ENCODE data around the gene GRM4.
"Not testable (repeated sequence)": the region's sequence is repeated elsewhere in the genome, so short reads cannot be mapped to it uniquely, and the experiment has no call there.

Gene GRM4

GRCh38 chr6:34061348-34061747 lies 84.5 kb downstream of the GRM4 start:
- DNase-seq (ENCODE audit: low spot score) = no peak

DNA sequence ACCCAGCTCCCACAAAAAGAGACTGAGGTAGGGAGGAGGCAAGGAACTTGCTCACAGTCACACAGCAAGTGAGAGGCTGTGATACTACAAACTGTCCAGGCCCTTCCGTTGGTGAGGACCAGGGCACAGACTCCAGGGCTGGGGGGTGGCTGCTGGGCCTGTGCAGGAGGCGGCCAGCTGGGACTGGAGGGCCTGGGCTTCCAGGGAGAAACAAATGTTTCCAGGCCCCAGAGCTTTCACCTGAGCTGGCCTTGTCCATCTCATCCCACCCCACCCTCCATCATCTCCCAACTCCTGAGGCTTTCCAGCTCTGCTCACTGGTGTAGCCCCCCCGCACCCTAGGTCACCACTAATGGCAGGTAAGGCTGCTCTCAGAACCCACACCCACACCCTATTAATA lies 86.0 kb downstream of the GRM4 start:
- no peak for DNase-seq (ENCODE audit: low spot score)

GRCh38 chr6:34059136-34059731 lies 86.7 kb downstream of the GRM4 start:
- no peak for DNase-seq (ENCODE audit: low spot score)

DNA sequence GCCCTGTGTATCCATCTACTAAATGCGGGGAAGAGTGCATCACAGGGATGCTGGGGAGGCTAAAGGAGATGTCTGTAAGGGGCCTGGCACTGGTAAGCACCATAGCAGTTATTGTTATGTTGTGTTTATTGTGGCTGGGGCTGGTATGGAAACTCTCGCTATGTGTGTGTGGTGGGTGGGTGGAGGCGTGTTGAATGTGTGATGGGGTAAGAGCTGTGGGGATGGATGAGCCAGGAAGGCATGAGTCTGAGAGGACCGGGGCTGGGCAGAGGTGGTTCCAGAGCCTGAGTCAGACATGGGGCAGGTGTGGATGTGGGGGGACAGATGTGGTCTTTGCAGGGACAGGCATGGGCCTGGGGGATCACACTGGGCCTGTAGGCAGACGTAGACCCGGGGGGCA lies 88.1 kb downstream of the GRM4 start:
- no peak for DNase-seq (ENCODE audit: low spot score)

DNA sequence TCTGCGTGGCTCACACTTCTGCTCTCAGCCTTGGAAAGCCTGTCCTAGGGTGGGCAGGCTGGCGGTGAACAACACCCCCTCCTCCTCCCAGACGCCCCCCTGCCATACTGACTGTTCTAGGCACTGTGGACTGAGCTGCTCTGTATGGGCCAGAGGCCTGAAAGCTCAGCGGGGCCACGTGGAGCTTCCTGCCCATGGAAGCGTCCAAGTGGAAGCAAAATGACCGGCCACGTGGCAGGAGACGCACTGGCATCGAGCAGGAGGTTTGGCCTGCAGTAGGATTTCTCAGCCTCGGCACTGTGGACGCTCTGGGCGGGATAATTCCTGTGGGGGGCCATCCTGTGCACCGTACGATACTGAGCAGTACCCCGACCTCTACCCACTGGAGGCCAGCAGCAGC lies 88.7 kb downstream of the GRM4 start:
- DNase-seq (ENCODE audit: low spot score) = no peak

- DNase-seq (ENCODE audit: low spot score) = peak; percentile 83
Observed at GRCh38 chr6:34056305-34057108, 89.4 kb downstream of the GRM4 start.

DNA sequence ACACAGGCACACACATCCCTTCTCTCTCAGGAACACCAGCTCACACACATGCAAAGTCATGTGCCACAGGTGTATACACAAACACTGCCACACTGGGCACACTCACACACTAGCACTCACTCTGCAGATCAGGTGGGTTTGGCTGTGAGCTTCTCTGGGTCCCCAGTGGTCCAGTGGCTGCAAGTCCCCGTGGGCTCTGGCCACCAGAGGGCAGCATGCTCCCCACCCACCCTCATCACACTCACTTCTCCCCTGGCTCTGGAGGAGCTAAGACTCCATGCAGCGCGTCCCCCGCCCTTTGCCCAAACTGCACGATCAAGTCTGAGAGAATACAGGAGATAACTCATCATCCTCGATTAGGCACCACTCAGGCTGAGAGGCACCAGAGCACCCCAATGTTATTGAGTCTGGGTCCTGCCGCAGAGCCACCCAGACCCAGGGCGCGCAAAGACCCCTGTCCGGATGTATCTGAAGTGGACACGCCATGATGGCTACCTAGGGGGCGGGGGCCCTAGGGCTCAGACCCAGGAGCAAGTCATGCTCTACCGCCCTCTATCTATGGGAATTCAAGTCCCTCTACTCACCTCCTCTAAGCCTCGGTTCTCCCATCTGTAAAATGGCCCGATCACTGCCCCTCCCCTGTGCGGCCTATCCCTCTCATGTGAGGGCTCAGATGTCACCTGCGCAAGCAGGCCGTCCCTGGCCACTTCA lies 90.5 kb downstream of the GRM4 start:
- DNase-seq (ENCODE audit: low spot score) = no peak

- no peak for DNase-seq (ENCODE audit: low spot score)
Observed at GRCh38 chr6:34053721-34054120, 92.2 kb downstream of the GRM4 start.

DNA sequence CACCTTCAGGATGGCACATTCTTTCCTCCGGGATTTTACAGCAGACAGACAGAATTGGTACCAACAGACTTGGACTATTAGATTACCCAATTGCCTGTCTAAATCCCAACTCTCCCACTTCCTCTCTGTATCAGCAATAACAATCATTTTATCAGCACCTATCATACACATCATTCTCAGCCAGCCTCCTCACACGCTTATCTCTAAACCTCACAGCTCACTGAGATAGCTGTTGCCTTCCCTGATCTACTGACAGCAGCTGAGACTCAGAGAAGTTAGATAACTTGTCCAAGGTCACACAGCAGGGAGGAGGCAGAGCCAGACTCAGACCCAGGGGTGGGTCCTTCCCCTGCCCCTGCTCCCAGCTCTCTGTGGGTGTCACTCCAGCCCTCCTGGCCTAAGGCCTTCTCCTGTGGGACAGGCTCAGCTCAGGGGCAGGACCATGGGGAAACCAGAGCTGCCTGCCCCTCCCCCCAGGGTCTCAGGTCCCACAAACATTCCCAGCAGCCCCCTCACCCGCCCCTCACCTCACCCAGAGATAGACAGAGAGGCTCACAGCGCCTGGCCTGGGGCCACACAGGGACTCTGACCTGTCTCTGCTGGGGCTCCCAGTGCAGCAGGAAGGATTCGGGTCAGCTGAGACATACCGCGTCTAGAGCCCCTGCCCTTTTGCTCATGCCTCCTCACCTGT lies 92.8 kb downstream of the GRM4 start:
- no peak for DNase-seq (ENCODE audit: low spot score)

DNA sequence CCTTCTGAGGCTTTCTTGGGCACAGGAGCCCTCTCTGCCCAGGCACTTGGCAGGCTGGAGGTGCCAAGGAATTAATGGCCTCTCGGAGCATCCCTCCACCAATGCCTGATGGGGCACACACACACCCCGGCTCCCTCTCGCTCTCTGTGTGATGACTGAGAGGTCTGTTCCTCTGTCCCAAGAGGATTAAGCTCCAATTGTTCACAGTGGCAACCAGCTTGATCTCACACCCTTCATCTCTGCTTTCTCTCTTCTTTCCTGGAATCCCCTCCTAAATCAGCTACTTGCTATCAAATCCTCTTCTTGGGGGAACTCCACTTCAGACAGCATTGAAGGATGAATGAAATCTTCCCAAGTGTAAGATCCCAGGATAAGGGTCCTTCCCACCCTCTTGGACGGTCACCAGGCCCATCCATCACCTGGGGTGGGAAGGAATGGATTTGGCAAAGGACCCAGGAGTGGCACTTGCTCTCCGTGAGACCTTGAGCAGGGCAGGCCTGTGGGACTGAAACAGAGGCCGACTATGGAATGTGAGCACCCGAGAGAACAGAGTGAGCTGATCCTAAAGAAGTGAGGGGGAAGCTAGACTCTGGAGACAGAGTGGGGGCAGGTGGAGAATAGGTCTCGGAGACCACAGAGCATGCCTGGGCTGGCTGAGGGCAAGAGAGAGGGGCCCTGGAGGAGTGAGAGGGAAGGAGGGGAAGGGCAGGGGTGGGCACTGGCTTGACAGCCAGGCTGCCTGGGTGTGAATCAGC lies 93.6 kb downstream of the GRM4 start:
- DNase-seq (ENCODE audit: low spot score) = no peak

GRCh38 chr6:34051331-34051919 lies 94.5 kb downstream of the GRM4 start:
- no peak for DNase-seq (ENCODE audit: low spot score)

GRCh38 chr6:34050691-34051090 lies 95.2 kb downstream of the GRM4 start:
- DNase-seq (ENCODE audit: low spot score) = no peak

DNA sequence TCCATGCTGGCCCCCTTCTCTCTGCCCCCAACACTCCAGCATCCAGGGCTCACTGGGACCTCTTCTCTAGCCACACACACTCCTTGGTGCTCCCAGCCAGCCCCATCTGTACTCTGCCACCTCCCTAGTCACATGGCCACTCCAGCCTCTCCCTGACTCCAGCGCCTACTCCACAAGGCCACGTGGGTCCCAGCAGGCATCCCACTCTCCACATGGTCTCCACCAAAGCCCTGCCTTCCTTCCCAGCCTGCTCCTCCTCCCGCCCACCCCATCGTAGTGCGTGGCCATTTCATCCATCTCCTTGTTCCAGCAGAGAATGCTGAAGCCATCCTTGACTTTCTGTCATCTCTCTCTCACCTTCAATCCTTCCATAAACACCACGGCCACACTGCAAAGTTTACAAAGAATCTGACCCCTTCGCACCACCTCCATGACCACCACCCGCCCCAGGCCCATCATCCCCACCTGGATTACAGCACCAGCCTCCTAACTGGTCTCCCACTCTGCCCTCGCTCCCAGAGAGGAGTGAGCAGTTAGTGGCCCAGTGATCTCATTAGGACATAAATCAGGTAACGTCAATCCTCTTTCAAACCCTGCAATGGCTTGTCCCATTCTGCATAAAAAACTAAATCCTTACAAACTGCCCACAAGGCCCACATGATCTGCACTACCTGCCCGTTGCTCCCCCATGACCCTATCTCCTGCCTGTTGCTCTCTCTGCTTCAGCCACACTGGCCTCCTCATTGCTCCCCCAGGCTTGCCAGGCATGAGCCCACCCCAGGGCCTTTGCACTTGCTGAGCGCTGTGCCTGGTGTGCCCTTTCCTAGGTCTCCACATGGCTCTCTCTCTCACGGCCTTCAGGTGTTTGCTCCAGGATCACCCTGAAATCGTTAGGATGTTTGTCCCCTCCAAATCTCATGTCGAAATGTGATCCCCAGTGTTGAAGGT lies 96.2 kb downstream of the GRM4 start:
- no peak for DNase-seq (ENCODE audit: low spot score)

GRCh38 chr6:34047913-34048867 lies 97.7 kb downstream of the GRM4 start:
- DNase-seq (ENCODE audit: low spot score) = no peak

GRCh38 chr6:34046617-34047016 lies 99.3 kb downstream of the GRM4 start:
- no peak for DNase-seq (ENCODE audit: low spot score)

- no peak for DNase-seq (ENCODE audit: low spot score)
Observed at GRCh38 chr6:34045771-34046170, 100.1 kb downstream of the GRM4 start.

- no peak for DNase-seq (ENCODE audit: low spot score)
Observed at GRCh38 chr6:34044945-34045595, 100.8 kb downstream of the GRM4 start.

DNA sequence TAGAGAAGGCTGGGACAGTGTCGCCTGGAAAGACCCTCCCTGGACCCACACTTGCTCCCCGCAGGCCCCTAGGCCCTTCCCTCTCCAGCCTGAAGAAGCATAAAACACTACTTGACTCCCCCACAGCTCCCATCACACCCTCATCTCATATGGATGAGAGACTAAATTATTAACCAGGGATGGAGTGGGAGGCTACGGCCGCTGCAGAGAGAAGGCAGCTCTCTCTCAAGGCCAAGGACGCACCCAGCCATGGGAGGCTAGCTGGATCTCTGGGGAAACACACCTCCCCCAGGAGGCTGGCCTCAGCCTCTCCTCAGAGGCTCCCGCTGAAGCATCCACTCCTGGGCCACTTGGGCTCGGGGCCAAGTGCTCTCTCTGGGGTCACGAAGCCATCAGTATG lies 102.5 kb downstream of the GRM4 start:
- DNase-seq (ENCODE audit: low spot score) = no peak

GRCh38 chr6:34041998-34042397 lies 103.9 kb downstream of the GRM4 start:
- DNase-seq (ENCODE audit: low spot score) = not testable (repeated sequence)
